Nephron progenitor cell (in vitro differentiated cells): ENCODE results near the gene TTF2.
"Not testable (repeated sequence)": the region's sequence is repeated elsewhere in the genome, so short reads cannot be mapped to it uniquely, and the experiment has no call there.

ENCODE experiments used
- DNase-seq: peaks from one replicate; pipeline ENCODE4 v3.0.0; 2021
- H3K27ac Mint-ChIP-seq: 2 replicates; pipeline ENCODE4 v1.8.0; 2021; ENCODE audit warnings: mild to moderate bottlenecking, moderate library complexity, mixed read lengths
- H3K27me3 Mint-ChIP-seq: 2 replicates; pipeline ENCODE4 v1.8.0; 2021; ENCODE audit warnings: mild to moderate bottlenecking, low read depth, mixed read lengths; ENCODE audit not compliant: poor library complexity
- H3K36me3 Mint-ChIP-seq: 2 replicates; pipeline ENCODE4 v1.8.0; 2021; ENCODE audit warnings: low read depth, mixed read lengths
- H3K4me1 Mint-ChIP-seq: 2 replicates; pipeline ENCODE4 v1.8.0; 2021; ENCODE audit warnings: mixed read lengths
- H3K4me3 Mint-ChIP-seq: 2 replicates; pipeline ENCODE4 v1.8.0; 2021; ENCODE audit warnings: mild to moderate bottlenecking, moderate library complexity, mixed read lengths
- H3K9me3 Mint-ChIP-seq: 2 replicates; pipeline ENCODE4 v1.8.0; 2021; ENCODE audit warnings: mild to moderate bottlenecking, moderate library complexity, mixed read lengths
- CTCF ChIP-seq: fragments of 200-600 bp; sonication (generic); IDR thresholded peaks from 2 replicates; pipeline ENCODE4 v1.5.0; 2021; ENCODE audit warnings: antibody characterized with exemption

Gene TTF2

GRCh38 chr1:117113199-117113598 is 53.1 kb downstream of the TTF2 start:
- no peak for TF ChIP-seq CTCF
- Mint-ChIP-seq H3K9me3 (no peaks in the 10 kb centered on the region), H3K27ac (no peak overlapping the region), H3K36me3 (peaks cover 82% of the 10 kb centered on the region), H3K4me1 (peaks cover 15% of the 10 kb centered on the region), H3K4me3 (no peak overlapping the region), H3K27me3 (no peaks in the 10 kb centered on the region)
- no peak for DNase-seq

GRCh38 chr1:117114877-117115276 is 54.8 kb downstream of the TTF2 start:
- TF ChIP-seq CTCF, result no peak
- Mint-ChIP-seq H3K27me3 (no peaks in the 10 kb centered on the region), H3K36me3 (peaks cover 74% of the 10 kb centered on the region), H3K9me3 (no peaks in the 10 kb centered on the region), H3K4me3 (no peak overlapping the region), H3K4me1 (peaks cover 15% of the 10 kb centered on the region), H3K27ac (no peak overlapping the region)
- DNase-seq, result no peak

GRCh38 chr1:117116090-117116783 is 56.1 kb downstream of the TTF2 start:
- no peak overlapping the region for H3K4me3 Mint-ChIP-seq
- H3K36me3 Mint-ChIP-seq, result peaks cover 64% of the 10 kb centered on the region
- no peak for TF ChIP-seq CTCF
- no peaks in the 10 kb centered on the region for H3K27me3 Mint-ChIP-seq
- no peaks in the 10 kb centered on the region for H3K9me3 Mint-ChIP-seq
- H3K4me1 Mint-ChIP-seq, result peaks cover 27% of the 10 kb centered on the region
- no peak for DNase-seq
- H3K27ac Mint-ChIP-seq, result no peak overlapping the region

- no peak for TF ChIP-seq CTCF
- Mint-ChIP-seq H3K9me3 (no peaks in the 10 kb centered on the region), H3K27ac (peak overlapping the region; percentile 66), H3K36me3 (peaks cover 60% of the 10 kb centered on the region), H3K4me1 (peaks cover 27% of the 10 kb centered on the region), H3K27me3 (no peaks in the 10 kb centered on the region), H3K4me3 (no peak overlapping the region)
- no peak for DNase-seq
Measured at GRCh38 chr1:117116784-117117130, 56.6 kb downstream of the TTF2 start.

- Mint-ChIP-seq H3K4me1 (peaks cover 30% of the 10 kb centered on the region), H3K27ac (no peak overlapping the region), H3K36me3 (peaks cover 53% of the 10 kb centered on the region), H3K9me3 (no peaks in the 10 kb centered on the region), H3K4me3 (no peak overlapping the region), H3K27me3 (no peaks in the 10 kb centered on the region)
- no peak for DNase-seq
- no peak for TF ChIP-seq CTCF
Measured at GRCh38 chr1:117117697-117118096, 57.6 kb downstream of the TTF2 start.

- DNase-seq, result no peak
- peaks cover 50% of the 10 kb centered on the region for H3K36me3 Mint-ChIP-seq
- H3K27me3 Mint-ChIP-seq, result no peaks in the 10 kb centered on the region
- H3K4me3 Mint-ChIP-seq, result no peak overlapping the region
- H3K9me3 Mint-ChIP-seq, result no peaks in the 10 kb centered on the region
- H3K4me1 Mint-ChIP-seq, result peaks cover 34% of the 10 kb centered on the region
- no peak overlapping the region for H3K27ac Mint-ChIP-seq
- no peak for TF ChIP-seq CTCF
Measured at GRCh38 chr1:117118137-117118536, 58.0 kb downstream of the TTF2 start.

- H3K4me1 Mint-ChIP-seq, result peaks cover 36% of the 10 kb centered on the region
- H3K27me3 Mint-ChIP-seq, H3K4me3 Mint-ChIP-seq, DNase-seq, H3K27ac Mint-ChIP-seq, H3K9me3 Mint-ChIP-seq: not testable (repeated sequence)
- peaks cover 46% of the 10 kb centered on the region for H3K36me3 Mint-ChIP-seq
Measured at GRCh38 chr1:117119144-117119543, 59.0 kb downstream of the TTF2 start.
